Stimulated activated CD8-positive, alpha-beta memory T cell treated with anti-CD3 and anti-CD28 coated beads, Interleukin-12 subunit alpha, Interleukin-12 subunit beta, amount 100 ng/mL, for 24 hours (primary cell): ENCODE measurements around the gene MEGF11.

Experiments used
- DNase-seq: peaks from one replicate; pipeline ENCODE4 v3.0.0-alpha.2; 2020; ENCODE audit errors: extremely low read depth

MEGF11 gene

DNA sequence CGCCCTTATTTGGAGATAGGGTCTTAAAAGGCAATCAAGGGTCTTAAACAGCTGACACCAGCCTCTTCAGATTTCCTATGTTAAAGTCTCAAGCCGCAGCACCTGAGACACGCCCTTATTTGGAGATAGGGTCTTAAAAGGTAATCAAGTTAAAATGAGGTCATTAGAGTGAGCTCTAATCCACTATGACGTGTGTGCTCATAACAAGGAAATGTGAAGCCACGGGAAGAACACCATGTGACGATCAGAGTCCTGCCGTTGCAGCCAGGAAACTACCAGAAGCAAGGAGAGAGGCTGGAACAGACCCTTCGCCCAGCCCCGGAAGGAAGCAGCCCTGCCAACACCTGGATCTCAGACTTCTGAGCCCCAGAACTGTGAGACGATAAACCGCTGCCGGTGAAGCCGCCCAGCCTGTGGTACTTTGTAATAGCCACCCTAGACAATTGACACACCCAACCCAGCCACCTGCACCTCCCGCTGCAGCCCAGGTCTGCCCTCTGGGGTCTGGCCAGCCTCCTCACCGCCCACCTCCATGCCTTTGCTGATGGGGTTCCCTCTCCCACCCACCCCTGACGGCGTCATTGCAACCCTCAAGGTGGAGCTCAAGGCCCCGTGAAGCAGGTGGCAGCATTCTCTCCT, 137.9 kb downstream of the MEGF11 start:
- no peak for DNase-seq

DNA sequence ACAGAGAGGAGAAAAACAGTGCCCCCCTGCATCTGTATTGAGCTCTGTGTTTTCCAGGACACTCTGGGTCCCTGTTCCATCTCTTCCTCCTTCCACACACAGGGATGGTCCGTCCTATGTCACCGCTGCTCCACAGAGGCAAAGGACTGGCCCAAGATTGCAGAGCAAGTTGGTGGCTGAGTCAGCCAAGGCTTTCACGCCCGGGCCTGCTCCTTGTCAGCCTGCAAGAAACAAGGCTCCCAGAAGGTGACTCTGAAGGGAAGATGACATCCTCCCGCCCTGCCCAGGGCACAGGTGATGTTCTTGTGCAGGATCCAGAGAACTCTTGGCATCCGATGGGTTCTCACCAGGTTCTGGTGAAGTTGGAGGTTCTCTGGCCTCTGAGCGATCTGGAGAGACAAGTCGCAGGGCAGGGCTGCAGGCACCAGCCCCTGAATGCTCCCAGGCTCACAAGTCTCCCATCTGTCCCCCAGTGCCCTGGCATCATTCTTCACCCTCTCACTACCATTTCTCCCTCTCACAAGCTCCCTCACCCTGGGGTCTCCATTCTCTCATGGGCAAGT, 138.6 kb downstream of the MEGF11 start:
- DNase-seq, result no peak

DNA sequence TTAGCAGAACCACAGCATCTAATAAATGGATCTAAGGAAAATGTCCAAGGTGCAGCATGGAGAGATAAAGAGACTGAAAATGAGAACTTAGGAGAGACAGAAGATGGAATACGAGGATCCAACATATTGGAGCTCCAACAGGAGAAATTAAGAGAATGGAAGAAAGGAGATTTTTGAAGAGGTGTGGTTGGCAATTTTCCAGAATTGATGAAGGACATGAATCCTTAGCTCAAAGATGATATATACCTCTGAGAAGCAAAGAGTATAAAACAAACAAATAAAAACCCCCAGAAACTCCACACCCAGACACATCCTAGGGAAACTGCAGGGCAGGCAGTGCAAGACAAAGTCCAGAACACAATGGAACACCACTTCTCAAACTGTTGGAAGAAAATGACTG, 141.2 kb downstream of the MEGF11 start:
- DNase-seq, result no peak

DNA sequence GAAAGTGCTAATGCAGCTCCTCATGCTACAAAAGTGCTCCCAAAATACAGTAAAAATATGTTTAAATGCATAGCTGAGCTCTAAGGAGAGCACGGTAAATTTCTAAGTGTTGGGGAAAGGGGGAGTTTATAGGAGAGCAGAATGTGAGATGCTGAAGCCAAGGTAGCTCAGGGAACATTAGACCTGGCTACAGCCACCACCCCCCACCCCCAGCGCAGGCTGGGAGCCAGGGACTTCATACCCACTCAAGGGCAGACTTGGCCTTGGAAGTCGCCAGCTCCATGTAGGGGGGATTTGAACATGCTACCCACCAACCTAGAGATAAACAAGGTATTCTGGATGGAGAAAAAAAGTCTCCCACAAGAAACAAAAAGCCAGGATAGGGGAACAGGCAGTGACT, 142.2 kb downstream of the MEGF11 start:
- no peak for DNase-seq

DNA sequence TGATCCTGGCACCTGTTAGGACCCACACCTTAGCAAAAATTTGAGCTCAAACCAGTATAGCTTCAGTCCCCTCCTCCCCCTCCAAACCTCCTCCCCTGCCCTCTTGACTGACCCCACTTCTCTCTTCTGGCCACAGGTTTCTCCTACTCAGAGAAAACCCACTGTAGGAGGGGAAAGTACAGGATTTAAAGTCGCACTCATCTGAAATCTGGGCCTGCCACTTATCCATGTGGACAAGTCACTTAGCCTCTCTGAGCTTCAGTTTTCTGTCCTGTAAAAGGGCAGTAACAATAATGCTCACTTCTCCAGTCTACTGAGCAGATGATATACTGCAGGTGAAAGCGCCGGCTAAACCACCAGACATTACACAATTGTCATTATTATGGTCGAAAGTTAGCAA, 142.7 kb downstream of the MEGF11 start:
- DNase-seq, result no peak

DNA sequence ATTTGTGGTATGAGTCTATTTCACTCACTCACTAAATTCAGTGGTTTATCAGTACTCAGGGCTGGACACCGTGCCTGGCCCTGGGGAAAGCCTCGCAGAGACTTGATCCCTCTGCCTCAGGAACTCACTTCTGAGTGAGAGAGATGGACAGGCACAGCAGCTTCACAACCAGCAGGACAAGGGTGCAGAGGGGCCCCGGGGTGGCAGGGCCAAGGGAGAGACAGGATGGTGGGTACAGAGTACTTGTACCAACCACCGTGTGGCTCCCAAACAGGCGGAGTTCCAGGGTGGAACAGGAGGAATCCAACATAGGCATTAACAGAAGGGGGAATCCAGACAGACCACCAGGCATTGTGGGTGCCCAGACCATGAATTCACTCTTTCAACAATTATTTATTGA, 143.7 kb downstream of the MEGF11 start:
- no peak for DNase-seq

DNA sequence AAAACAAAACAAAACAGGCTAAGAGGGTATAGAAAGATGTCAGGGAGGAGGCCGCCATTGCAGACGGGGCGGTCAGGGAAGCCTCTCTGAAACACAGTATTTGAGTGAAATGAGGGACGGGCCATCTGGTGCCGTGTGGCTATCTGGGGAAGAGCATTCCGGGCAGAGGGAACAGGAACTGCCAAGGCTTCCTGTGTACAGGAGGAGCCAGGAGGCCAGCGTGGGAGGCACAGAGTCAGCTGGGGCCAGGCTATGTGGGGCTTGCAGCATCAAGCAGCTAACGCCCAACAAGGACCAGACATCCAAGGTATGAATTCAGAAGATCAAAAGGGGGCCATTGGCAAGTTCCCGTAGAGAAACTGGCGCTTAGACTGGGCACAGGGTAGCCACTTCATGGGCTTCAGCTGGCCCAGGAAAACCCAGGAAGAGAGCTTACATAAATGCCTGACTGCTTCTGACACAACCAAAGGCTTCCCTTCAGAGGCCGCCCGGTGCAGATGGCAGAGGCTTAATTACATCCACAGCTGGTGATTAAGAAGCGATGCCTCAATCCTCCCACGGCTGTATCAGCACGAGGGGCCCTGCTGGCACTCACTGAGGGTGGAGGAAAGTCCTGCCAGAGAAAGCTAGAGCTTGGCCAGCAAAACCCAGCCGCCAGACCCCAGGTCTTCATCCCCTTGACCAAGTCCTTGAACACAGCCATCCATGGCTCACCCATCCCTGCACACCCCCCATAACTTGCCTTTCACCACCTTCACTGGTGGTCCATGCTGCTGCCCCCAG, 144.9 kb downstream of the MEGF11 start:
- DNase-seq, result no peak

DNA sequence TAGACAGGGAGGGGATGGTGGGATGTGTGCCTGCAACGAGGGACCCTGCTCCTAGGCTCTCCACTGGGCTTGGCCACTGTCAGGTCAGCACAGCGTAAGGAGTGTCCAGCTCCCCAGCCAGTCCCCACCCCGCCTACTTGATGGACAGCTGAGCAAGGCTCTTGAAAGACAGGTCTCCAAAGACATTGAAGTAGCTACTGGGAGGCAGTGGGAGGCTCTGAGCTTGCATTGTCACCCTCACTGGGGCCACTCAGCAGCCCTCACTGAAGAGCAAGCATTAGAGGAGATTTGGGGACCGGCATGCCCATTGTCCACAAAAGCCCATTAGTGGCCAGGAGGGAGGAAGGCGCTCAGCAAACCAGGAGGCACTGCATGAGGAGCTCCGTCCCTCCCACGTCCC, 146.5 kb downstream of the MEGF11 start:
- DNase-seq, result no peak

DNA sequence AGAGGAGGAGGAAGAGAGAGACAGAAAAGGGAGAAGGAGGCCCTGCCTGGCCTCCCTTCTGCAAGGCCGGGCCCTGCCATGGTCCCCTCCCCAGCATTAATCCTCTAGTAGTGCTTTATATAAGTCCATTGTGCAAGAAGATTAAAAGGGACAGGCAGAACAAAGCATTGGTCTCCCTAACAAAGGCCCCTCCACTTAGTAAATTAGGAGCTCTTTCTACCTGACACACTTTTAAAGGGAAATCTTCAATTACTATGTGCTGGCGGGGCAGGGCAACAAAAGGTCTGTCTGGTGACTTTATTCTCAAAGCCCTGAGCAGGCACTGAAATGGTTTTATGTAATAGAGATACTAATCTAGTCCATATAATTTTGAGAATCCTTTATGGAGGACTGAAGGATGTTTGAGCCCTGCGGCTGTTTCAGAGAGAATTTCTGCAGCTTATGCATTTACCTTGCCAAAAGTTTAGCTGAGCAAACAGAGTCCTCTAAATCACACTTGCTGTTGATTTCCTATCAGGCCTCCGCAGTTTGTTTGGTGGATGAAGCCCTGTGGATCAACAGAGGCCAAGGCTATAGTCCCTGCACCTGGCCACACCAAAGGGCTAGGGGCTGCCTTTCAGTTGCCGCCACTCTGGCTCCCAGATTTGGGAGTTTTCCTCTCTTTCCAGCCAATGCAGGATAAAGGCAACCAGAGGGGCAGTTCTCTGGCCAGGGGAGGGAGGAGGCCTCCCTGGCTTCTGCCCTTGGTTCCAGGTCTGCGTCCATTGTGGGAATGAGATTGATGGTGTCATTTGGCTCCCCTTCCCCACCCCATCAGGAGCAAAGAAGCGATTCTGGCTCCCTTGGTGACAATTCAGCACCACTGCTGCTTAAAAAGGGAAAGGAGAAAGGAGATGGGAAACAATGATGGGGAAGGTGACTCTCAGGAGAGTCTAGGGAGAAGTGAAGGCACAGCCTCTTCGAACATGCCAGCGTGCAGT, 148.0 kb downstream of the MEGF11 start:
- DNase-seq, result no peak

DNA sequence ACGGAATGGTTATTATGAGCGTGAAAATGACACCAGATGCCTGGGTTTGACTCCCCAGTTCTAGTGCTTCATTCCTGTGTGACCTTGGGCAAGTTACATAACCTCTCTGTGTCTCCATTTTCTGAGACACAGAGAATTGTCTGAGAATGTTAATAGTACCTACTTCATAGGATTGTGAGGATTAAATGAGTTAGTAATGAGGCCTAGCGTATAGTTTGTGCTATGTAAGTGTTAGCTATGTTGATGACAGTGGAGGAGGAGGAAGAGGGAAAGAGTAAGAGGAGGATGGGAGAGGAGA, 150.3 kb downstream of the MEGF11 start:
- DNase-seq, result no peak

DNA sequence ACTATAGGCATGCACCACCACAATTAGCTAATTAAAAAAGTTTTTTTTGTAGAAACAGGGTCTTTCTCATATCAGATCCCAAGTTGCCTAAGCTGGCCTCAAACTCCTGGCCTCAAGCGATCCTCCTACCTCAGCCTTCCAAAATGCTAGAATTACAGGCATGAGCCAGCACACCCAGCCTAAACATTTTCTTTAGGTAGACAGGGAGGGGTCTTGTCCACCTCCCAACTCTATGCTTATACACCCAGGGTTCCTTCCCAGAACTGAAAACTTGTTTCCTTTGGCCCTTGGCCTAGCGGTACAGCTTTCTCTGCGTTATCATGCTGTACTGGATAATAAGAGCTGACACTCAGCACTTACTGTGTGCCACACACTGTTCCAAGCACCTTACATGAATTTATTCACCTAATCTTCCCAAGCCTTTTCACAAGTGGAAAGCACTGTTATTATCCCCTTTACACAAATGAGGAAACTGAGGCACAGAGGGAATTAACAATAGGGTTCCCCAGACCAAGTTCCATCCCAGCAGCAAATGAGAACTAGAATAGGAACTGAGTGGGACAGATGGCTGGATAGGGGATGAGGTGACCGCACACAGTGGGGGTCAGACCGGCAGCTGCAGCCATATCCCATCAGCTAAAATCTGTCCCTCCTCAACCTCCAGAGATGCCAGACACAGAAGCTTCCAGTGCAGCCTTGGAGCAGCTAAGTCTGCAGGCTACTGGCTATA, 150.8 kb downstream of the MEGF11 start:
- DNase-seq, result no peak

DNA sequence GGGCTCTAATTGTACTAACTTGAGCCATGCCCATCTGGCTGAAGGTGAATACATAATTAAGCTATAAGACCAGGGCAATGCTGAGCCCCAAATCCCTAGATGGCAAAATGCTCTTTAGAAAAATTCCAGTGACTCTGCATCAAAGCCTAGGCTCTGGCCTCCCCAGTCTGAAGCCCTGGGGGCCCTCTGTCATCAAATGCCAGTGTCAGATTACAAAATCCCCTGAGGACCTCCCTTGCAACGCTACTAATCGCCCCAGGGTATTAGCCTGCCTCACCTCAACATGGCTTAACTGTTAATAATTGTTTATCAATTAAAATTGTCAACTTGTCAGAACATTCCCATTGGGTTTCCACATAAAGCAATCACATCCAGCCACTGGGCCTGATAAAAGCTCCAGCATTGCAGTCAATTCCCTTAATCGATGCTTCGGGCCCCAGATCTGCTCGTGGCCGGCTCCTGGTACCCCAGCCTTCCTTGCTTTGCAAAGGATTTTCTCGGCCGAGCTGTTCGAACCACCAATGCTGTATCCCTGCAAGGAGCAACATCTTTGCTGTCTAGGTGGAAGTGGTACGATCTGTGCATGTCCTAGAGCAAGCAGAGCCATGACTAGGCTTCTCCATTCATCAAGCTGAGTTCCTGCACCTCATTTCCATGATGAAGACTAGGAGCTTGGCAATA, 151.7 kb downstream of the MEGF11 start:
- DNase-seq, result no peak

DNA sequence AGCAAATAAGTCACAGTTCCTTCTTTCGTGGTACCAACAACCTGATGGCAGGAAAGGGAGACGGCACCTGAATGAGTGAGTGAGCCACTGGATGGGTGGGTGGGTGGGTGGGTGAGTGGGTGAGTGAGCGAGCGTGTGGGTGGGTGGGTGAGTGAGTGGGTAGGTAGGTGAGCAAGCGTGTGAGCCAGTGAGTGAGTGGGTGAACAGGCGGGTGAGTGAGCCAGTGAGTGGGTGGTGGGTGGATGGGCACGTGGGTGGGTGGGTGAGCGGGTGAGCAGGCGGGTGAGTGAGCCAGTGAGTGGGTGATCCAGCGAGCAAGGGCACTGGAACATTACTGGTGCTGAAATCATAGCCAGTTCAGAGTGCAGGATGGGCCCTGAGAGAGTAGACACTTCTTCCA, 152.8 kb downstream of the MEGF11 start:
- DNase-seq, result no peak

DNA sequence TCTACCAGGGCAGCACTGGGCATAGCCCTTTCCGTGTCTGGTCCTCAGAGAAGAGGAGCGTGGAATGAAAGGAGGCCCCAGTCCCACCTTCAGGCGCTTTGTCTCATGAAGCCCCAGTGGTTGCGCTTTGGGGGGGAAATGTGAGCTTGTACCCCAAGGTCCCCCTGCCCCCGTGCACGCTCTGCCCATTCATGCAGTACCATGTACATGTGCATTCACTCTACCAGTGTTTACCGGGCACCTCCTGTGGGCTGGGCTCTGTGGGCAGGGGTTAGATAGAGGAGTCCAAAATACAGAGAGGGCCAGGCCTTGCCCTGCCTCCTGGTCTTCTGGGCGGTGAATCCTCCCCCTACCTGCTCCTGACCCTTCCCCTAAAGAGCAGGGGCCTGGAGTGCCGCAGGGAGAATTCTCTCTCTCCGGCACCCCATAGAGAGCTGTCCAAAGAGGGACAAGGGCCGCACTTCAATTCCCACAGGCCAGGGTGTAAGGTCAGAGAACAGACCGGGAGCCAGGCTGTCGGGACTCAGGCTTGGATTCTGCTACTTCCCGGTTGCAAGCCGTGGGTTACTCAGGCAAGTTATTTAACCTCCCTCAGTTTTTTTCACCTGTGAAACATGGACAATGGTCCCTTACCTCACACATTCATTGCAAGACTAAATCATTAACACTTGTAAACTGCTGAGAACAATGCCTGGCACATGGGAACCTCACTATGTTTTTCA, 153.4 kb downstream of the MEGF11 start:
- DNase-seq, result no peak

DNA sequence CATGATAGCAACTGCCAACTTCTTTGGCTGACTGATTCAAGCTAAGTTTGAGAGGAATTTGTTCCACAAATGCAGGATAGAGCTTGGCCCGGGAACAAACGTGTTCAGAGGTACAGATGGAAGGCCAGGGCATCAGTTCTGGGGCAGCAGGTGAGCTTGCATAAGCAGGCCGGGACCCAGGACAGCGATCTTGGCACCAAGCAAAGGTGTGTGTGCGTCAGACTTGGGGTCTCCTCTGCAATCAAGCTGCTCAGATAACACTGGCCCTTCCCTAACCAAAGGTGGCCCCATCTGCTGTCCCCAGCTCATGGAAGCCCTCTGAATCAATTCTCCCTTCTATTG, 155.6 kb downstream of the MEGF11 start:
- DNase-seq, result no peak

DNA sequence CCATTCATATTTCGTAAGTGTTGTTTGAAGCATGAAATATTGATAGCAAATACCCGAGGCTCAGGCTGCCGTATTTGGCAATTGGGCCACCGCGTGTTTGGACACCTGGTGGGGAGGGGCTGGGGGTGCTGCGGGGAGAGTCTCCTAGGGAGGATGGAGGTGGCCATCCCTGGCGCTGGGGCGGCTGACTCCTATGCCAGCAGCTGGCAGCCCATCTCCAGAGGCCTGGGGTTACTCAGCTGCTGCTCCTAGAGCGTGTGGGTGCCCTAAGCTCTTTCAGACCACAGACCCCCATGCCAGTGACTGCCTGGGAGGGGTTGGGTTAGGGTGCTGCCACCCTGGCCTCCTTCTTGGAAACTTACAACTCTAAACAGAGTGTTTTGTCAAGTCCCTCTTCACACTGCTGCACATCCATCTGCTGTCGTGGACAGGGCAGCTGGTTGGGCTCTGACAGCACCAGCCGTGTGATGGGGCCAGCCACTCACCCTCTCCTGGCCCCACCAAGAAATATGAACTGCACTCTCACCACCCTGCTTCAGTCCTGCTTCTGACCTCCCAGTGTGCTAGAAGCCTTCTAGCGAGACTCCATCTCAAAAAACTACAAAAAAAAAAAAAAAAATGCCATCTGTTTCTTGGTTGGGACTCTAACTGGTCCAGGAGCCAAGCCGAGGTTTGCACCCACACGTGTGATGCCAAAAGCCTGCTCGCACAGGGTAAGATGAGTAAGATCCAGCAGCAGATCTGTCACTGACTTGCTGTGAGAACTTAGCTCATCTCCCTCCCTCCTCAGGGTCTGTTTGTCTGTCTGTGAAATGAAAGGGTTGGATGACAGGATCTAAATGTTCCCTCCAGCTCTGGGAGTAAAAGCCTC, 156.2 kb downstream of the MEGF11 start:
- no peak for DNase-seq

DNA sequence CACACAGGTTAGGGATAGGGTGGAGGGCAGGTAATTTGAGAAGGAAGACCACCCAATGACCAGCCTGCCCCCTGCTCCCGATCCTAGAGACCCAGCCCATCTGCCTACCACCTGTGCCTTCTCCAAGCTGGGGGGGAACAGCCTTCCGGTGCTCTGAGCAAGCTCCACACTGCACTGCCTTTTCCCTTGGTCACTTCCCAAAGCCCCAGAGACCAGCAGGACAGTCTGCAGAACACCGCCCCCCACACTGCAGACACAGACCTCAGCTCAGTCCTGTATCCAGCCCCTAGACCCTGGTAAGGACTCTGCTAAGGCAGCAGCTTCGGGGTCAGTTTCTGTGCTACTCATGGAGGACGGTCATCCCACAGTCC, 156.9 kb downstream of the MEGF11 start:
- no peak for DNase-seq

DNA sequence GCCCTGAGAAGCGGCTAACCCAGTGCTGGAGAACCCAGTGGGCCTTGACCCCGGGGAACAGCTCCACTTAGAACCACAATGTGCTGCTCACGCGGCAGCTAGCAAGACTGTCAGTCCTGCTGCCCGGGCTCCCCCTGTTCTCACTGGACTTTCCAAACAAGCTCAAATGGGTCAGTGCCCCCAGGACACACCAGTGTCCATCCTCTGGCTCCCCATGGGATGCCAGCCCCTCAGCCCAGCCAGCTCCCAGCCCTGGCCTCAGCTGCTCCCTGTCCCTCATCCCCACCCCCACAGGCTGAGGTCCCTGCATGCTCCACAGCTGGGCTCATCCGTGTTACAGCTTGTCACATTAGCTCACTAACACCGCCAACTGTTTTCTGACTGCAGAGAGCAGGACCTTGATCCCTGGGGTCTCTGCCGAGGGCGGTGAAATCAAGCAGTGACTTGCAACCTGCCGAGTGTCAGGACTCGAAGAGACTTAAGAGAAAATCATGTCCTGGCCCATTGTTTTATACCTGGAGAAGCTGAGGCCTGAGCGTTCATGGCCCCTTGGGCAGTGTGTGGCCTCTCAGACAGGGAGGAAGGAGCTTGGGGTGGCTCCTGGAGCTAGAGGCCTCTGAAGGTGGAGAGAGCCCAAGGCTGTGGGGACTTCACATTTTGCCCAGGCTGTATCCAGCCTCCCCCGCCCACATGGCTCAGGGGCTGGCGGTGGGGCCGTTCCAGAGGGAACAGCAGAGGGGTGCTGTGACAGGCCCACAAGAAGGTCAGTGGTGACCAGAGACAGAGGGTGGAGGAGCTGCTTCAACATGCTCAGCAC, 157.5 kb downstream of the MEGF11 start:
- no peak for DNase-seq

DNA sequence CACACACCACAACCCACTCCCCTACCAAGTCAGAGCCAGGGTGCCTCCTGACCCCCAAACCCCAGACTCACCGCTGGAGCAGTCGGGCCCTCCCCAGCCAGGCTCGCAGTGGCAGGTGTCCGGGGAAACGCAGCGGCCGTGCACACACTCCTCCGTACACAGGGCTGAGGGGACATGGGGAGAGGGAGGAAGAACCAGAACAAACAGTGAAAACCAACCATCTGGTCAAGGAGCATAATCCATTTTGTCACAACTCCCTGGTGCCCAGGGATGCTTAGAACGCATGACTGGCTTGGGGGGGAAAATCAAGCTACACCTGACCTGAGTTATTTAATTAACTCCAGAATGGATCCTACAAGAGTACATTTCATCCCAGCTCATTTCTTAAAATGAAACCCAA, 159.2 kb downstream of the MEGF11 start:
- no peak for DNase-seq
